BLaER1 treated with 17β-estradiol and CSF1 and Interleukin-3, amounts not matched to agents 10 nM and 100 nM (cell line): ENCODE measurements around the gene CPLANE1.
"Not testable (repeated sequence)": the region's sequence is repeated elsewhere in the genome, so short reads cannot be mapped to it uniquely, and the experiment has no call there.

Experiments
- H3K27ac ChIP-seq, 11 experiments: shearing (Covaris generic); formaldehyde crosslinking; 2 replicates each; pipeline ENCODE4 v1.8.1; 2022
- H3K27me3 ChIP-seq, 11 experiments: shearing (Covaris generic); formaldehyde crosslinking; 2 replicates each; pipeline ENCODE4 v1.8.1; 2022
- H3K36me3 ChIP-seq, 11 experiments: shearing (Covaris generic); formaldehyde crosslinking; 2 replicates each; pipeline ENCODE4 v1.8.1; 2022
- H3K4me1 ChIP-seq, 10 experiments: shearing (Covaris generic); formaldehyde crosslinking; 2 replicates each; pipeline ENCODE4 v1.8.1; 2022
- H3K4me2 ChIP-seq, 11 experiments: shearing (Covaris generic); formaldehyde crosslinking; 2 replicates each; pipeline ENCODE4 v1.8.1; 2022
- H3K4me3 ChIP-seq, 10 experiments: shearing (Covaris generic); formaldehyde crosslinking; 2 replicates each; pipeline ENCODE4 v1.8.1; 2022
- H3K9ac ChIP-seq, 11 experiments: shearing (Covaris generic); formaldehyde crosslinking; 2 replicates each; pipeline ENCODE4 v1.8.1; 2022
- H3K9me3 ChIP-seq, 11 experiments: shearing (Covaris generic); formaldehyde crosslinking; replicated peaks in 1 of 11; 2 replicates each; pipeline ENCODE4 v1.8.1; 2022
- H4K20me1 ChIP-seq, 11 experiments: shearing (Covaris generic); formaldehyde crosslinking; 2 replicates each; pipeline ENCODE4 v1.8.1; 2022
- Cebpa-rat ChIP-seq, 11 experiments: shearing (Covaris generic); IDR thresholded peaks; 2 replicates each; pipeline ENCODE4 v1.8.1; 2022

Gene CPLANE1

GRCh38 chr5:37166197-37166596 is 83.0 kb downstream of the CPLANE1 start:
- H3K9me3 ChIP-seq, result no peaks in the 10 kb centered on the region
- no peak overlapping the region for H3K9ac ChIP-seq
- H4K20me1 ChIP-seq, result no peaks in the 10 kb centered on the region
- H3K4me1 ChIP-seq, result no peaks in the 10 kb centered on the region
- no peak overlapping the region for H3K27ac ChIP-seq
- no peak for TF ChIP-seq Cebpa-rat (IDR thresholded peaks at IDR 0.05)
- H3K36me3 ChIP-seq, result peaks cover 43 to 63% (median 52%) of the 10 kb centered on the region in 11 experiments
- no peak overlapping the region for H3K4me2 ChIP-seq
- no peaks in the 10 kb centered on the region for H3K27me3 ChIP-seq
- H3K4me3 ChIP-seq, result no peak overlapping the region

- H3K4me2 ChIP-seq, result no peak overlapping the region
- no peaks in the 10 kb centered on the region for H3K27me3 ChIP-seq
- no peaks in the 10 kb centered on the region for H3K4me1 ChIP-seq
- H3K9me3 ChIP-seq, result no peaks in the 10 kb centered on the region
- no peak for TF ChIP-seq Cebpa-rat (IDR thresholded peaks at IDR 0.05)
- H3K4me3 ChIP-seq, result no peak overlapping the region
- H3K9ac ChIP-seq, result no peak overlapping the region
- no peaks in the 10 kb centered on the region for H4K20me1 ChIP-seq
- H3K27ac ChIP-seq, result no peak overlapping the region
- H3K36me3 ChIP-seq, result peaks cover 39 to 59% (median 48%) of the 10 kb centered on the region in 11 experiments
Measured at GRCh38 chr5:37165761-37166160, 83.4 kb downstream of the CPLANE1 start.

- H3K36me3 ChIP-seq, result peaks cover 60 to 96% (median 83%) of the 10 kb centered on the region in 11 experiments
- H4K20me1 ChIP-seq, result no peaks in the 10 kb centered on the region
- no peak for TF ChIP-seq Cebpa-rat (IDR thresholded peaks at IDR 0.05)
- no peak overlapping the region for H3K4me3 ChIP-seq
- H3K27ac ChIP-seq, result no peak overlapping the region
- H3K27me3 ChIP-seq, result no peaks in the 10 kb centered on the region
- H3K4me1 ChIP-seq, result no peaks in the 10 kb centered on the region
- no peaks in the 10 kb centered on the region for H3K9me3 ChIP-seq
- H3K4me2 ChIP-seq, result no peak overlapping the region
- no peak overlapping the region for H3K9ac ChIP-seq
Measured at GRCh38 chr5:37153661-37154060, 95.5 kb downstream of the CPLANE1 start.

GRCh38 chr5:37146896-37147295 is 102.3 kb downstream of the CPLANE1 start:
- peaks cover 47 to 93% (median 72%) of the 10 kb centered on the region in 11 experiments for H3K36me3 ChIP-seq
- no peak overlapping the region for H3K27ac ChIP-seq
- H3K4me1 ChIP-seq, result no peaks in the 10 kb centered on the region
- no peaks in the 10 kb centered on the region for H3K27me3 ChIP-seq
- H3K4me3 ChIP-seq, result no peak overlapping the region
- H3K9me3 ChIP-seq, result peaks cover 13 to 27% (median 18%) of the 10 kb centered on the region in 11 experiments
- H3K4me2 ChIP-seq, result no peak overlapping the region
- H4K20me1 ChIP-seq, result no peaks in the 10 kb centered on the region
- no peak for TF ChIP-seq Cebpa-rat (IDR thresholded peaks at IDR 0.05)
- H3K9ac ChIP-seq, result no peak overlapping the region

- Histone ChIP-seq H3K4me2 (no peak overlapping the region), H3K9me3 (peaks cover 32 to 40% (median 33%) of the 10 kb centered on the region in 11 experiments), H3K27me3 (no peaks in the 10 kb centered on the region), H3K36me3 (peaks cover 53 to 87% (median 67%) of the 10 kb centered on the region in 11 experiments), H4K20me1 (no peaks in the 10 kb centered on the region), H3K4me1 (no peaks in the 10 kb centered on the region), H3K27ac (no peak overlapping the region), H3K9ac (no peak overlapping the region), H3K4me3 (no peak overlapping the region; a peak in 2 of 20 replicates)
- no peak for TF ChIP-seq Cebpa-rat (IDR thresholded peaks at IDR 0.05)
Measured at GRCh38 chr5:37136694-37137093, 112.5 kb downstream of the CPLANE1 start.

- not testable (repeated sequence) for H3K27ac ChIP-seq, H3K9ac ChIP-seq, H4K20me1 ChIP-seq, H3K4me3 ChIP-seq, H3K4me1 ChIP-seq, H3K27me3 ChIP-seq, H3K4me2 ChIP-seq
- peaks cover 32 to 40% (median 33%) of the 10 kb centered on the region in 11 experiments for H3K9me3 ChIP-seq
- H3K36me3 ChIP-seq, result peaks cover 45 to 73% (median 58%) of the 10 kb centered on the region in 11 experiments
Measured at GRCh38 chr5:37135312-37135711, 113.9 kb downstream of the CPLANE1 start.

- no peak for TF ChIP-seq Cebpa-rat (IDR thresholded peaks at IDR 0.05)
Measured at GRCh38 chr5:37133939-37134338, 115.2 kb downstream of the CPLANE1 start.

GRCh38 chr5:37132646-37133045 is 116.5 kb downstream of the CPLANE1 start:
- H3K9ac ChIP-seq, result no peak overlapping the region
- H3K36me3 ChIP-seq, result peaks cover 40 to 68% (median 55%) of the 10 kb centered on the region in 11 experiments
- H3K4me3 ChIP-seq, result no peak overlapping the region
- no peaks in the 10 kb centered on the region for H3K27me3 ChIP-seq
- H3K4me1 ChIP-seq, result no peaks in the 10 kb centered on the region
- TF ChIP-seq Cebpa-rat (IDR thresholded peaks at IDR 0.05), result no peak
- H3K4me2 ChIP-seq, result no peak overlapping the region
- H3K9me3 ChIP-seq, result peaks cover 27 to 45% (median 37%) of the 10 kb centered on the region in 11 experiments
- no peaks in the 10 kb centered on the region for H4K20me1 ChIP-seq
- no peak overlapping the region for H3K27ac ChIP-seq

More at GRCh38 chr5:37133939-37134338, 115.2 kb downstream of the CPLANE1 start:
- H3K36me3 ChIP-seq, result peaks cover 49 to 71% (median 59%) of the 10 kb centered on the region in 11 experiments
- H3K4me1 ChIP-seq, result no peaks in the 10 kb centered on the region
- no peaks in the 10 kb centered on the region for H3K27me3 ChIP-seq
- peaks cover 33 to 47% (median 39%) of the 10 kb centered on the region in 11 experiments for H3K9me3 ChIP-seq
- no peak overlapping the region for H3K4me3 ChIP-seq
- H4K20me1 ChIP-seq, result no peaks in the 10 kb centered on the region
- no peak overlapping the region for H3K9ac ChIP-seq
- H3K4me2 ChIP-seq, result no peak overlapping the region
- H3K27ac ChIP-seq, result no peak overlapping the region

- H3K36me3 ChIP-seq, result peaks cover 30 to 81% (median 48%) of the 10 kb centered on the region in 11 experiments
- H3K27me3 ChIP-seq, result no peaks in the 10 kb centered on the region
- H4K20me1 ChIP-seq, result no peaks in the 10 kb centered on the region
- H3K4me1 ChIP-seq, result peaks cover 0 to 10% (median 6%) of the 10 kb centered on the region in 10 experiments; a peak in 10 of 20 replicates
- H3K4me2 ChIP-seq, result peak overlapping the region in 1 of 11 experiments; percentile 18; a peak in 2 of 22 replicates
- no peak overlapping the region for H3K9ac ChIP-seq
- no peak overlapping the region for H3K4me3 ChIP-seq
- no peak for TF ChIP-seq Cebpa-rat (IDR thresholded peaks at IDR 0.05)
- H3K27ac ChIP-seq, result no peak overlapping the region
- H3K9me3 ChIP-seq, result no peaks in the 10 kb centered on the region
Measured at GRCh38 chr5:37121465-37121864, 127.7 kb downstream of the CPLANE1 start.

- Histone ChIP-seq H3K27me3 (no peaks in the 10 kb centered on the region), H3K36me3 (peaks cover 33 to 84% (median 50%) of the 10 kb centered on the region in 11 experiments), H4K20me1 (no peaks in the 10 kb centered on the region), H3K9me3 (no peaks in the 10 kb centered on the region), H3K4me1 (peaks cover 0 to 10% (median 6%) of the 10 kb centered on the region in 10 experiments; a peak in 10 of 20 replicates), H3K4me2 (peak overlapping the region in 1 of 11 experiments; percentile 18; a peak in 2 of 22 replicates), H3K4me3 (no peak overlapping the region), H3K27ac (no peak overlapping the region), H3K9ac (no peak overlapping the region)
- no peak for TF ChIP-seq Cebpa-rat (IDR thresholded peaks at IDR 0.05)
Measured at GRCh38 chr5:37121027-37121426, 128.1 kb downstream of the CPLANE1 start.
